HG02840 (cell line): ENCODE data around the gene SETDB1.
A peak's percentile ranks its signal among the peaks of the same experiment; 100 is the strongest.
"Not testable (repeated sequence)": the region's sequence is repeated elsewhere in the genome, so short reads cannot be mapped to it uniquely, and the experiment has no call there.

Experiments
- ATAC-seq: cut with Tn5 transposase; IDR thresholded peaks from one replicate; pipeline ENCODE4 v1.9.1; 2021; ENCODE audit warnings: mild to moderate bottlenecking, moderate library complexity, moderate number of reproducible peaks; ENCODE audit not compliant: unreplicated experiment, low FRiP score

Gene SETDB1

DNA sequence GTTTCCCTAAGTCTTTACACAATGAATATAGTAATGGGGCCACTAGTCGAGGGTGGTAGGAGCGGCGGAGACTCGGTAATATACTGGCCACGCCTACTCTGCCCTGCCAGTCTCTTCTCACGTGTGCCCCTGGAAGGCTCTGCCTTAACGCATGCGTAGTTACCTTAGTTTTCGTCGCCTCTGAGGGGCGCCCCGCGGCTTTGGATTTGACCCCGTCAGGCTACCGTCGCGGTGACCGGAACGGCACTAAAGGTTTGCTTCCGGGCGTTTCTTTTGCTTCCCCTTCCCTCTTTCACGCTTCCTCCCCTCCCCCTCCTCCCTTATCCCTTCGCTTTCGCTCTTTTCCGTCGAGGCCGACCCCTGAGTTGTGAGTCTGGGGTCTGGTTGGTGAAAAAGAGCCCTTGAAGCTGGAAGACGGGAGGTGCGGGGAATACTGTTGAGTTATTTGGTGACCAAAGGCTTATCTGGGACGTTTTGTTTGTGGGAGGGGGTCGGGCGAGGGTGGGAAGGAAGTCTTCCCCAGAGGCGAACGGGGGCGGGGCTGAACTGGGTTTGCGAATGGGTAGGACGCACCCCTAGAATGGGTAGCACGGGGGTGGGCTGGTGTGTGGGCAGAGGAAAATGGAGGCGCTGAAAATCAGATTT, at the start of gene SETDB1:
Gene SETDB1, plus strand, starts transcription at position 267 of the 645 bp plus-strand sequence. CDS start 1,352 bp downstream, outside the sequence.
- peak; percentile 91 for ATAC-seq

DNA sequence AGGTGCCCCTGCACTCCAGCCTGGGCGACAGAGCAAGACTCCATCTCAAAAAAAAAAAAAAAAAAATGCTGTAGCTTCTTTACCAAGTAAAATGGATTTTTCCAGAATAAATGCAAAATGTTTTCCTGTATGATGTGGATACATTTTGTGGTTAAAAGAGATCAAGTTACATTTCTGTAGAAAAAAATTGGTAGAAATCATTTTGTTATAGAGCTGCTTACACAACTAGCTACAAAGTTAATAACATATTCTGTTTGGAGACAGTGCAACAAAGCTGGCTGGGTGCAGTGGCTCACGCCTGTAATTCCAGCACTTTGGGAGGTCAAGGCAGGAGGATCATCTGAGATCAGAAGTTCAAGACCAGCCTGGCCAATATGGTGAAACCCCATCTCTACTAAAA, 47.2 kb upstream of the SETDB1 start:
- ATAC-seq, result not testable (repeated sequence)

- ATAC-seq, result no peak
Measured at GRCh38 chr1:150881331-150882070, 44.7 kb upstream of the SETDB1 start.

DNA sequence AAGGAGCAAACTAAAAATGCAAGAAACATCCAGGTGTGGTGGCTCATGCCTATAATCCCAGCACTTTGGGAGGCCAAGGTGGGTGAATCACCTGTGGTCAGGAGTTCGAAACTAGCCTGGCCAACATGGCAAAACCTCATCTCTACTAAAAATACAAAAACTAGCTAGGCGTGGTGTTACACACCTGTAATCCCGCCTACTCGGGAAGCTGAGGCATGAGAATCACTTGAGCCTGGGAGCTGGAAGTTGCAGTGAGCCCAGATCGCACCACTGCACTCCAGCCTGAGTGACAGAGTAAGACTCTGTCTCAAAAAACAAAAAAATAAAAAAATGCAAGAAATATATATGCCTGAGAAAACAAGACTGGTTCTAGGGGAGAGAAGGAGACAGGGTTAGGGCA, 43.0 kb upstream of the SETDB1 start:
- ATAC-seq, result not testable (repeated sequence)

GRCh38 chr1:150887018-150887417, 39.1 kb upstream of the SETDB1 start, which contains the start of gene CTXND2:
Gene CTXND2, plus strand, starts transcription at chr1:150887136. Its CDS starts 25,179 bp downstream, at chr1:150912315.
- ATAC-seq, result no peak

DNA sequence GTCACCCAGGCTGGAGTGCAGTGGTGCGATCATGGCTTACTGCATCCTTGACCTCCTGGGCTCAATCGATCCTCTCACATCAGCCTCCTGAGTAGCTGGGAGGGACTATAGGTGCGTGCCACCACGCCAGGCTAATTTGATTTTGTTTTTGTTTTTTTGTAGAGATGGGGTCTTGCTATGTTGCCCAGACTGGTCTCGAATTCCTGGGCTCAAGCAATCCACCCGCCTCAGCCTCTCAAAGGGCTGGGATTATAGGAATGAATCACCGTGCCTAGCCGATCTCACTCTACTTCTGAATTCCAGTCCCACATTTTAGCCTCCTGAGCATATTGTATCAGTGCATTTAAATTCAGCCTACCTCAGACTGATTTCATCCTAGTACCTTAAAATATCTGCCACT, 37.4 kb upstream of the SETDB1 start:
- ATAC-seq, result no peak

DNA sequence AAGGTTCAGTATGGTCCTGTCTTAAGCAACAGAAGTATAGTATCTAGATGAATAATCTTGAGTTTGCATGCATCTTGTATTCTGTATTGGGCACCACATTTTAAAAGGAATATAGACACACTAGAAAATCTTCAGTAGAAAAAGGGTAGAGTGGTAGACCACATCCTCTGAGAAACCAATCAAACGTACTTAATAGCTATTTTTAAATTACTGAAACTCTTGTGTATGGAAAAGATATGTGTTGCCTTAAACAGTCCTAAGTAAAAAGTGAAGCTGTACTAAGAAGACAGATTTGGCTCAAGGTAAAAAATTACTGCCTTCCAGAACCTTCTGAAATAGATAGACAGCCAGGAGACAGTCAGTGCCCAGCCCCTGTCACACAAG, 36.1 kb upstream of the SETDB1 start:
- no peak for ATAC-seq

GRCh38 chr1:150893336-150893913, 32.7 kb upstream of the SETDB1 start:
- no peak for ATAC-seq

DNA sequence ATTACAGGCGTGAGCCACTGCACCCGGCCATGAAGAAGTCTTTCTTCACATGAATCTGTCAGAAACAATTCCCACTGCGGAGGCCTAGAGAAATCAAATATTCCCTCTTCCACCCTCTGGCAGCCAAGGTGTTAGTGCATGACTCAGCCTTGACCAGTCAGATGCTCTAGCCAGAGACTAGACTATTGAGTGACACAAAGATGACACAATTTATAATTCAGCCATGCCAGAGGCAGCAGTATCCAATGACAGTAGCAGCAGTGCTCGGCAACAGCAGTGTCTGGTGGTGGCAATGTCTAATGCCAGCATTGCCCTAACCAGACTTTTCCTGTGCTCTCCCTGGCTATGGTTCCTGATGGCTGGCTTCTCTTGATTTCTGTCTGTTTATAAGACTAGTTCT, 30.5 kb upstream of the SETDB1 start:
- ATAC-seq, result no peak

DNA sequence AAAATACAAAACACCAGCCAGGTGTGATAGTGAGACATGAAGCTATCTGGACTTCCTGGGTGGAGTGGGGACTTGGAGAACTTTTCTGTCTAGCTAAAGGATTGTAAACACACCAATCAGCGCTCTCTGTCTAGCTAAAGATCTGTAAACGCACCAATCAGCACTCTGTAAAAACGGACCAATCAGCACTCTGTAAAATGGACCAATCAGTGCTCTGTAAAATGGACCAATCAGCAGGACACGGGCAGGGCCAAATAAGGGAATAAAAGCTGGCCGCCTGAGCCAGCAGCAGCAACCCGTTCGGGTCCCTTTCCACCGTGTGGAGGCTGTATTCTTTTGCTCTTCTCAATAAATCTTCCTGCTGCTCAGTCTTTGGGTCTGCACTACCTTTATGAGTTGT, 26.4 kb upstream of the SETDB1 start:
- not testable (repeated sequence) for ATAC-seq

- no peak for ATAC-seq
Measured at GRCh38 chr1:150902346-150902745, 23.8 kb upstream of the SETDB1 start.

- no peak for ATAC-seq
Measured at GRCh38 chr1:150902751-150903150, 23.4 kb upstream of the SETDB1 start.

DNA sequence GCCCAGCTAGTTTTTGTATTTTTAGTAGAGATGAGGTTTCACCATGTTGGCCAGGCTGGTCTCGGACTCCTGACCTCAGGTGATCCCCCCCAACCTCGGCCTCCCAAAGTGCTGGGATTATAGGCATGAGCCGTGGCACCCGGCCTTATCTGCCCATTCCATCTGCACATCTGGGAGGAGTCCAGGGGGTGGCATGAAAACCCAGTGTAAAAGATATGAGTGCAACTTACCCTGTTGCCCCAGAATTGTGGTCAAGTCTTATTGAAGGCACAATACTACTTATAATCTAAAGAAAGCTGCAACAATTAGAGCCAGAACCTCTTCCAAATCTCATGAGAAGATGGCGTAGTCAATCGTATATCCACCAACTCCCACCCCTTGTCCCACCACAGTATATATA, 20.9 kb upstream of the SETDB1 start:
- ATAC-seq, result no peak

GRCh38 chr1:150906329-150906728, 19.8 kb upstream of the SETDB1 start:
- ATAC-seq, result no peak

DNA sequence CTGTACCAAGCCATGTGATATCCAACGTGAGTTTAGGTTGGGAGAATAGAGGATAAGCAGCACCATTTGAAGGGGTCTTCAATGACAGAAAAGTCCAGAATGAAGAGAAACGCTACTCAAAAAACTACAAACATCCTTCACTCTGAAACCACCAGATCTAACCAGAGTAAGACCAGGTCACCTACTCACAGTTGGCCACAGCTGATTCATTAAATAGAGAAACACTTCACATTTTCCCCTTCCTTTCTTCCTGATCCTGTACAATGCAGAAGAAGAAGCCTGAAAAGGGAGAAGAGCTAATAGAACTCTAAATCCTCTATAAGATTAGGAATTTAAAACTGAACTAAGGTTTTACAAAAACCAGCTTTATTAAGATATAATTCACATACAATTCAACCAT, 19.4 kb upstream of the SETDB1 start:
- ATAC-seq, result no peak

GRCh38 chr1:150909585-150910180, 16.5 kb upstream of the SETDB1 start:
- no peak for ATAC-seq

DNA sequence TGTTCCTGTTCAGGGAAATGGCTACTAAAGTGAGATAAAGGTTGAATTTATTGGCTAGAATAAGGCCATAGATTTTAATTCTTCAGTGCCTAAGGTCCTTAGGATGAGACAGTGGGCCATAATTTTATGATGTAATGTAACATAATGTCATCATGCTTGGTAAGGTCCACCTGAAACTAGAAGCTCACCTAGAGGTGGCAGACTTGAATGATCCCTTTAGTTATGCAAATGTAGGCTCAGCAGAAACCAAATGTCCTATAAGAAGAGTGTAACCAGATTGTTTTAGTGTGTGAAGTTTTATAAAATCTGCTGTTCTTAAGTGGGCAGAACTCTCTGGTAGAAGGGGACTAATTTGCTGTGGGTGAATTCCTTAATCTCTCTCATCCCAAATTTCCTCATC, 13.5 kb upstream of the SETDB1 start:
- no peak for ATAC-seq

DNA sequence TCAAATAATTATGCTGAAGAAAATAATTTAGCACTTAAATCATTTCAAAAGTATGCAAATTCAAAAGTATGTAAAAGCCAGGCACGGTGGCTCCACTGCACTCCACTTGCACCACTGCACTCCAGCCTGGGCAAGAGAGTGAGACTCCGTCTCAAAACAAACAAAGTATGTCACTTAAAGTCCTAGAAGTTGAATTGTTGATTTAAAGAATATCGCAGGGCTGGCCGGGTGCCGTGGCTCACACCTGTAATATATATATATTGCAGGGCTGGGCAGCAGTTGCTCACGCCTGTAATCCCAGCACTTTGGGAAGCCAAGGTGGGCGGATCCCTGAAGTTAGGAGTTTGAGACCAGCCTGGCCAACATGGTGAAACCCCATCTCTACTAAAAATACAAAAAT, 8.8 kb upstream of the SETDB1 start:
- ATAC-seq, result no peak

DNA sequence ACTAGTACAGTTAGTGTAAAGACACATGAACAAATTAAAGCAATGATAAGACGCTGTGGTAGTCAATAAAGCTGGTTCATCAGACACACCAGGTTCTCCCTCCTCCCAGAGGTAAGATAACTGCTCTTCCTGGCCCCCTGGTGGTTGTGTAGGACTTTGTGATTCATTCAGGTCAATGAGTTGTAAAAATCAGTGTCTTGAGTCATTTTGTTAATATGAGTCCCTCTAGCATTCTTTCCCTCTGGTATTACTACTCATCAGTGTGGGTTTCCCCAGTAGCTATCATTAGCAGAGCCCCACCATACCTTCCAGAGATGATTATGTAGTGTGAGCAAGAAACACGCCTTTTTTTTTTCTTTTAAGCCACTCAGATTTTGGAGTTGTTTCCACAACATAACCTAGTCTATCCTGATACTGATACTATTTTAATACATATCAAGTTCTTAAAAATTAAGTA, 3.6 kb upstream of the SETDB1 start:
- no peak for ATAC-seq

- no peak for ATAC-seq
Measured at GRCh38 chr1:150925080-150925479, 1.1 kb upstream of the SETDB1 start.

DNA sequence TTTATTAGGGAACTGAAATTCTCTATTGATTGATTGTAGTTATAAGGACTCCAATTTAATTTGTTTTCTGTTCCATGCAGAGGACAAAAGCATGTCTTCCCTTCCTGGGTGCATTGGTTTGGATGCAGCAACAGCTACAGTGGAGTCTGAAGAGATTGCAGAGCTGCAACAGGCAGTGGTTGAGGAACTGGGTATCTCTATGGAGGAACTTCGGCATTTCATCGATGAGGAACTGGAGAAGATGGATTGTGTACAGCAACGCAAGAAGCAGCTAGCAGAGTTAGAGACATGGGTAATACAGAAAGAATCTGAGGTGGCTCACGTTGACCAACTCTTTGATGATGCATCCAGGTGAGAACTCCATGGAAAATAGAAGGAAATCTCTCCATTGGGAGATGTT, 1.5 kb downstream of the SETDB1 start:
- no peak for ATAC-seq
